Ecto neural progenitor cell (in vitro differentiated cells): Measurements from ENCODE around the gene CST3.
"Not testable (repeated sequence)": the region's sequence is repeated elsewhere in the genome, so short reads cannot be mapped to it uniquely, and the experiment has no call there.

Source experiments
- DNase-seq: peaks from one replicate; pipeline ENCODE4 v3.0.0-alpha.2; 2018; ENCODE audit warnings: low spot score

The CST3 gene

GRCh38 chr20:23643659-23644058 lies 5.9 kb upstream of the CST3 start:
- DNase-seq = peak; percentile 21

- peak; percentile 35 for DNase-seq
Measured at GRCh38 chr20:23641936-23642751, 4.4 kb upstream of the CST3 start.

GRCh38 chr20:23640671-23641667 lies 3.2 kb upstream of the CST3 start:
- DNase-seq = peak; percentile 39

GRCh38 chr20:23640018-23640601 lies 2.4 kb upstream of the CST3 start:
- peak; percentile 32 for DNase-seq

GRCh38 chr20:23639490-23639958 lies 1.8 kb upstream of the CST3 start:
- peak; percentile 41 for DNase-seq

GRCh38 chr20:23638309-23638708 lies 554 bp upstream of the CST3 start:
- no peak for DNase-seq

GRCh38 chr20:23636908-23637281 lies 860 bp downstream of the CST3 start:
- no peak for DNase-seq

GRCh38 chr20:23636182-23636907 lies 1.4 kb downstream of the CST3 start:
- peak; percentile 45 for DNase-seq

- not testable (repeated sequence) for DNase-seq
Measured at GRCh38 chr20:23635768-23636090, 2.0 kb downstream of the CST3 start.

GRCh38 chr20:23634985-23635767 lies 2.6 kb downstream of the CST3 start:
- DNase-seq = peak; percentile 27

GRCh38 chr20:23634044-23634801 lies 3.5 kb downstream of the CST3 start:
- peak; percentile 31 for DNase-seq

GRCh38 chr20:23632711-23633573 lies 4.8 kb downstream of the CST3 start:
- DNase-seq = peak; percentile 22

- DNase-seq = peak; percentile 23
Measured at GRCh38 chr20:23631981-23632710, 5.6 kb downstream of the CST3 start.

- DNase-seq = peak; percentile 16
Measured at GRCh38 chr20:23631226-23631822, 6.4 kb downstream of the CST3 start.

GRCh38 chr20:23630392-23630849 lies 7.3 kb downstream of the CST3 start:
- DNase-seq = no peak

GRCh38 chr20:23629542-23630391 lies 8.0 kb downstream of the CST3 start:
- peak; percentile 33 for DNase-seq

- DNase-seq = peak; percentile 26
Measured at GRCh38 chr20:23629017-23629541, 8.7 kb downstream of the CST3 start.
